Calu3 (cell line): ENCODE data around the gene C14orf93. TPM values are rescaled to one million over a fixed set of nuclear protein-coding genes. Genes with fewer than 3 reads are reported as not detected.
A peak's percentile ranks its signal among the peaks of the same experiment; 100 is the strongest.

Experiments used
- BruUV-seq: library from RNA; stranded (reverse); fragments of 400-500 nt; replicated peaks from 2 replicates; lab custom pipeline; 2021; lab: Mats Ljungman, UMichigan
- CTCF ChIA-PET: fragments of 300-600 bp; sonication (Branson Sonifier 250); formaldehyde crosslinking; loops from one replicate; lab custom pipeline; 2022; ENCODE audit warnings: antibody characterized with exemption; lab: Charles Lee
- DNase-seq: peaks from one replicate; pipeline ENCODE4 v3.0.0; 2022
- H3K27ac Mint-ChIP-seq: one replicate; pipeline ENCODE4 v1.8.0; 2022; ENCODE audit warnings: mixed read lengths; ENCODE audit not compliant: unreplicated experiment
- H3K27me3 Mint-ChIP-seq: one replicate; pipeline ENCODE4 v1.8.0; 2022; ENCODE audit warnings: mixed read lengths; ENCODE audit not compliant: unreplicated experiment
- H3K36me3 Mint-ChIP-seq: one replicate; pipeline ENCODE4 v1.8.0; 2022; ENCODE audit warnings: mild to moderate bottlenecking, moderate library complexity, mixed read lengths; ENCODE audit not compliant: insufficient read depth, unreplicated experiment
- H3K4me1 Mint-ChIP-seq: one replicate; pipeline ENCODE4 v1.8.0; 2022; ENCODE audit warnings: mild to moderate bottlenecking, low read depth, mixed read lengths; ENCODE audit not compliant: unreplicated experiment
- H3K4me3 Mint-ChIP-seq: one replicate; pipeline ENCODE4 v1.8.0; 2022; ENCODE audit warnings: mild to moderate bottlenecking, low read depth, moderate library complexity, mixed read lengths; ENCODE audit not compliant: unreplicated experiment
- H3K9me3 Mint-ChIP-seq: one replicate; pipeline ENCODE4 v1.8.0; 2022; ENCODE audit warnings: low read depth, mixed read lengths; ENCODE audit not compliant: unreplicated experiment
- CTCF ChIP-seq: fragments of 200-600 bp; IDR thresholded peaks from one replicate; pipeline ENCODE4 v1.8.0; 2022; ENCODE audit warnings: antibody characterized with exemption; ENCODE audit not compliant: unreplicated experiment
- intact Hi-C: fragments of 100-400 bp; cut with micrococcal nuclease; formaldehyde crosslinking; loops from one replicate; pipeline ENCODE4 v1.10.0; 2022; ENCODE audit not compliant: unreplicated experiment
- total RNA-seq: library from RNA; stranded (reverse); gene quantifications from 2 replicates; pipeline ENCODE4 v1.2.3, GENCODE V29; 2022

C14orf93 gene
- total RNA-seq, 1 experiment from 2014 or later: 9.6 TPM

- peak; percentile 42 for TF ChIP-seq CTCF
- H3K4me1 Mint-ChIP-seq: no peaks in the 10 kb centered on the region
- BruUV-seq: no TSS peak
- peaks cover 11% of the 10 kb centered on the region for H3K36me3 Mint-ChIP-seq
- CTCF ChIA-PET: interaction anchor here (0.7 to 3.8 kb wide), 8 partner anchors 8 to 229 kb away, joined by 3 to 28 read pairs (median 5); partner anchors contain the start of gene HAUS4
- H3K4me3 Mint-ChIP-seq: no peak overlapping the region
- no peak overlapping the region for H3K27ac Mint-ChIP-seq
- intact Hi-C loops: no loop called here
- no peak for DNase-seq
- H3K27me3 Mint-ChIP-seq: no peaks in the 10 kb centered on the region
- H3K9me3 Mint-ChIP-seq: no peaks in the 10 kb centered on the region
Measured at GRCh38 chr14:22994762-22995275, 15.1 kb downstream of the C14orf93 start.

- intact Hi-C loops: no loop called here
- CTCF ChIA-PET: interaction anchor here (3.8 kb wide), 1 partner anchor 13 kb away, joined by 28 read pairs; no protein-coding TSS in a partner anchor
- no peak overlapping the region for H3K4me3 Mint-ChIP-seq
- H3K36me3 Mint-ChIP-seq: peaks cover 11% of the 10 kb centered on the region
- no peaks in the 10 kb centered on the region for H3K4me1 Mint-ChIP-seq
- BruUV-seq: no TSS peak
- DNase-seq: no peak
- H3K27ac Mint-ChIP-seq: no peak overlapping the region
- no peaks in the 10 kb centered on the region for H3K27me3 Mint-ChIP-seq
- H3K9me3 Mint-ChIP-seq: no peaks in the 10 kb centered on the region
- no peak for TF ChIP-seq CTCF
Measured at GRCh38 chr14:22993517-22993916, 16.4 kb downstream of the C14orf93 start.

GRCh38 chr14:22991852-22992251 is 18.1 kb downstream of the C14orf93 start:
- Mint-ChIP-seq H3K4me1 (no peaks in the 10 kb centered on the region), H3K36me3 (peaks cover 11% of the 10 kb centered on the region), H3K27me3 (no peaks in the 10 kb centered on the region), H3K27ac (no peak overlapping the region), H3K9me3 (no peaks in the 10 kb centered on the region), H3K4me3 (no peak overlapping the region)
- no TSS peak for BruUV-seq
- CTCF ChIA-PET: no interaction called here
- intact Hi-C loops: no loop called here
- TF ChIP-seq CTCF: no peak
- no peak for DNase-seq

- no peak for TF ChIP-seq CTCF
- Mint-ChIP-seq H3K4me1 (no peaks in the 10 kb centered on the region), H3K4me3 (no peak overlapping the region), H3K36me3 (peaks cover 12% of the 10 kb centered on the region), H3K27ac (no peak overlapping the region), H3K27me3 (no peaks in the 10 kb centered on the region), H3K9me3 (no peaks in the 10 kb centered on the region)
- intact Hi-C loops: loop anchor here (2.0 kb wide), 1 partner anchor 70 kb away; the partner anchor contains the start of gene CDH24
- DNase-seq: no peak
- CTCF ChIA-PET: interaction anchor here (0.7 to 1.7 kb wide), 10 partner anchors 13 to 82 kb away, joined by 3 to 46 read pairs (median 8); partner anchors contain the start of genes CDH24 and PRMT5
- BruUV-seq: no TSS peak
Measured at GRCh38 chr14:22987291-22987690, 22.7 kb downstream of the C14orf93 start.
